NOMO-1 (cell line): ENCODE data around the gene EI24.
A peak's percentile ranks its signal among the peaks of the same experiment; 100 is the strongest.
"Not testable (repeated sequence)": the region's sequence is repeated elsewhere in the genome, so short reads cannot be mapped to it uniquely, and the experiment has no call there.

ENCODE experiments used
- DNase-seq, 2 experiments: peaks; one replicate each; lab custom pipeline; 2025; ENCODE audit not compliant: unreplicated experiment in 2 of 2; lab: John Stamatoyannopoulos, UW

EI24 gene

DNA sequence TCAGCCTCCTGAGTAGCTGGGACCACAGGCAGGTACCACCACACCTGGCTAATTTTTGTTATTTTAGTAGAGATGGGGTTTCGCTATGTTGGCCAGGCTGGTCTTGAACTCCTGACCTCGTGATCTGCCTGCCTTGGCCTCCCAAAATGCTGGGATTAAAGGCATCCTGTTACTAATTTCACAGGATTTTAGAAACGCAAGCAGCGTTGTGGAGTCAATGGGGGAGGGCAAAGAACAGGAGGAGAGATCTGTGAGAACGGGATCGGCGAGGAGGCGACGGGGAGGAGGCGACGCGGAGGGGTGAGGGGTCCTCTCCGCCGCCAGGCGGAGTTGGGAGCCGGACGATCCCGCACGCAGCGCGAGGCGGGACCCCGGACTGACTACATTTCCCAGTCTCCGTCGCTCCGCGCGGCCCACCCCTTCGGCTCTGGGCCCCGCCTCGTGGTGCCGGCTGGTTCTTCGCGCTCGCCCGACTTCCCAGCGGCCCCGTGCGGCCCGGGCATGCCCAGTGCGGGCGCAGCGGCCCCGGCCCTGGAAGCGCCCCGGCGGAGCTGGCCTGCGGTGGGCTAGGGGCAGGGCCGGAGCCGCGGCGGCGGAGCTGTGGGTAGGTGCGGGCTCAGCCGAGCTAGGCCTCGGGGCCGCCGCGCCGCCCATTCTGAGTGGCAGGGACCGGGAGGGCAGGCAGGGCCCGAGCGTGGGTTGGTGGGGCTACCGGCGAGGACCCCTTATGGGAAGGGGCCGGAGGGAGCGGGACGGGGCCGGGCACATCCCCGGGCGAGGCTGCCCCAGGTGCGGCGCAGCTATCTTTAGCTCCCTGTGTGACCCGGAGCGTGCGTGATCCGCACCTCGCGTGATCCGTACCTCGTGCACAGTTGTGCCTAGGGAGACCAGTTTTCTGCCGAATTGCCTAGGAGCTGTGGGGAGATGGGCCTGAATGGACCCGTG is at the start of gene EI24:
EI24 (plus strand) TSS at position 508 of the 945 bp plus-strand sequence. CDS start 3,051 bp downstream, outside the sequence.
- DNase-seq = peak; percentile 80 to 89

DNA sequence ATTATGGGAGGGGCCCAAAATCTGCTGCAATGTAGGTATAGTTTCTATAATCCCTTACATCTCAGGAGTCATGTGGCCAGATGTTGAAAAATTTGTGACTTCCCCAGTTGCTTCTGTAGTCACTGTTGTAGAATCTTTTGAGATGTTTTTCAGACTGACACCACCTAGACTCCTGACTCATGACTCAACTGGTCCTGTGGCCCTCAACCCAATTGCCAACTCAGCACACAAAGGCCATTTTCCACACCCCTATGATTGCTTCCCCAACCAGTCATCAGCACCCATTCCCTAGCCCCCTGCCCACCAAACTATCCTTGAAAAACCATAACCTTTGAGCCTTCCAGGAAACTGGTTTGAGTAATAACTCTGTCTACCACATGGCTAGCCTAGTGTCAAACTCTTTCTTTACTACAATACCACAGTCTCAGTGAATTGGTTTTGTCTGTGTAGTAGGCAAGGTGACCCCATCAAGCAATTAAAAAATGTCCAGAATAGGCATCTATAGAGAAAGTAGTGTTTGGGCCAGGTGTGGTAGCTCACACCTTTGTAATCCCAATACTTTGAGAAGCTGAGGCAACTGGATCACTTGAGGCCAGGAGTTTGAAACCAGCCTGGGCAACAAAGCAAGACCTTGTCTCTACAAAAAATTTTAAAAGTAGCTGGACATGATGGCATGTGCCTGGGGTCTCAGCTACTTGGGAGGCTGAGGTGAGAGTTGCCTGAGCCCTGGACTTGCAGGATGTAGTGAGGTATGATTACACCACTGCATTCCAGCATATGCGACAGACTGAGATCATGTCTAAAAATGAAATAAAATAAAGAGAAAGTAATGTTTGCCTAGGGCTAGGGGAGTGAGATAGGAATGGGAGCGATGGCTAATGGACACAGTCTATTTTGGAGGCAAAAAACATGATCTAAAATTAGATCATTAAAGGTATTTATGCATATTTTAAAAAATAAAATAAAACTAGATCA is 49.1 kb upstream of the EI24 start:
- no peak for DNase-seq

DNA sequence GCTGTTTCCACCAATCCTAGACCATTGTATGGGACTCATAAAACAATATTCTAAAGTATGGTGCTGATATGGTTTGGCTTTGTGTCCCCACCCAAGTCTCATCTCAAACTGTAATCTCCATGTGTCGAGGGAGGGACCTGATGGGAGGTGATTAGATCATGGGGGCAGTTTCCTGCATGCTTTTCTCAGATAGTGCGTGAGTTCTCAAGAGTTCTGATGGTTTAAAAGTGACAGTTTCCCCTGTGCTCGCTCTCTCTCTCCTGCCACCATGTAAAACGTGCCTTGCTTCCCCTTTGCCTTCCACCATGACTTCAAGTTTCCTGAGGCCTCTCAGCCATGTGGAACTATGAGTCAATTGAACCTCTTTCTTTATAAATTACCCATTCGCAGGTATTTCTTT is 44.0 kb upstream of the EI24 start:
- DNase-seq = no peak

DNA sequence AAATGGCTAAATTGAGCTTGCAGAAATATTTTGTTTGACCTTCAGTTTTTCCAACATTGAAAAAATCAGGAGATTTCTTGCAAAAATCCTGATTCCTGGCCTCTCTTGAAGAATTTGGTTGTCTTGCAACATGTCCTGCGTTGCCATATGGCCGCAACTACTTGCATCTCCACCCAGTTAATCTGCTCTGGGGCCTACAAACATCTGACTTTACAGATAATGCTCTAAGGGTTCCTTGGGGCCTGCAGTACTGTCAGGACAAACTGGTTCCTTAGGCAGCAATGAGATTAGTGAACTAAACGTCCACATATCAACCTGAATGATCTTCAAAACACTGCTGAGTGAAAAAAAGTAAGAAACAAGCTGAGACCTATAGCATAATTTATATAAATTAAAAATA is 36.6 kb upstream of the EI24 start:
- no peak for DNase-seq

DNA sequence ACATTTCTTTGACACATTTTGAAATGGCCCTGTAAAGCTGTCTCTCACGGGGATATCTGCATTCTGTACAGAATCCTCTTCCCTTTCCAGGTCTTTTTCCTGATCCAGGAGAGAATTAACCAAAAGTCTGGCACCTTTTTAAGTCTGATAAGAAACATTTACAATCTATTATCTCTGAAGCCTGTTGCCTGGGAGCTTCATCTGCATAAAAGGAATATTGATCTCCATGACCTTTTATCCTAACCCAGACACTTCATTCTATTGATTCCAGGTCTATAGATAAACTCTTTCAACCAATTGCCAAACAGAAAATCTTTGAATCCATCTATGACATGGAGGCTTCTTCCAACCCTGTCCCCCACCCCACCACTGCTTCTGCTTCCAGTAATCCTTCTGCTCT is 33.7 kb upstream of the EI24 start:
- DNase-seq = no peak

DNA sequence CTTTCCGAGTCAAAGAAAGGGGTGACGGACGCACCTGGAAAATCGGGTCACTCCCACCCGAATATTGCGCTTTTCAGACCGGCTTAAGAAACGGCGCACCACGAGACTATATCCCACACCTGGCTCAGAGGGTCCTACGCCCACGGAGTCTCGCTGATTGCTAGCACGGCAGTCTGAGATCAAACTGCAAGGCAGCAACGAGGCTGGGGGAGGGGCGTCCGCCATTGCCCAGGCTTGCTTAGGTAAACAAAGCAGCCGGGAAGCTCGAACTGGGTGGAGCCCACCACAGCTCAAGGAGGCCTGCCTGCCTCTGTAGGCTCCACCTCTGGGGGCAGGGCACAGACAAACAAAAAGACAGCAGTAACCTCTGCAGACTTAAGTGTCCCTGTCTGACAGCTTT is 32.4 kb upstream of the EI24 start:
- DNase-seq = not testable (repeated sequence)

DNA sequence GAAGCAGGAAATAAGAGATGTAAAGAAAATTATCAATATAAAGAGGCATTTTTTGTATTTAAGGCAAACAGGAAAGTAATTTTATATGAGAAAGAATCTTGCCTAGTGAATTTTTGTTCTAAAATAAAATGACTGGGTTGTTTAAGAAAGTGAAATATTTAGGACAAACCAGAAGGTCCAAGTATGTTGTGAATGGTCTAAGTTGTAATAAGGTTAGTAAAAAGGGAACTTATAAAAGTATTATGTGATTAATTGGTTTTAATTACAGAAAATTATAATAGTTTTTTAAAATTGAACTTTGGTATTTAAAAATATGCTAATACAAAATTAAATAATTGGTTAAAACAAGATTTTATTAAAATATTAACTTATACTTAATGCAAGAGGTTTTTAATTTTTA is 26.6 kb upstream of the EI24 start:
- DNase-seq = no peak

DNA sequence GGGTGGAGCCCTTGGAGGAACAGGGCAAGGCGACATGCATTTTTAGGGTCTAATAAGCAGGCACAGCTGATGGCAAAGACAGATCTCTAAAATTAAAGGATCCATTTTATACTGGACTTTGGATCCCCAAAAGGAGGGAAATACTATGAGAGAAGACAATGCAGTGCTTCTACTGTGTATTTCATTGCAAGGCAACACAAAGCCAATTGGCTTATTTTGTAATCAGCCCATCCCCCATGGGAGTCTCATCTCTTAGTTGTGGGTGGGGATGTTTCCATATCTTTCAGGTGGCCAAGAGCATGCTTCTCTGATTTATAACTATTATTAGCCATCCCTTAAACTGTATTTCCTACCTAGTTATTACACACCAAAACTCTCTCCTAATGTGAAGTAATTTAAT is 18.5 kb upstream of the EI24 start:
- no peak for DNase-seq

DNA sequence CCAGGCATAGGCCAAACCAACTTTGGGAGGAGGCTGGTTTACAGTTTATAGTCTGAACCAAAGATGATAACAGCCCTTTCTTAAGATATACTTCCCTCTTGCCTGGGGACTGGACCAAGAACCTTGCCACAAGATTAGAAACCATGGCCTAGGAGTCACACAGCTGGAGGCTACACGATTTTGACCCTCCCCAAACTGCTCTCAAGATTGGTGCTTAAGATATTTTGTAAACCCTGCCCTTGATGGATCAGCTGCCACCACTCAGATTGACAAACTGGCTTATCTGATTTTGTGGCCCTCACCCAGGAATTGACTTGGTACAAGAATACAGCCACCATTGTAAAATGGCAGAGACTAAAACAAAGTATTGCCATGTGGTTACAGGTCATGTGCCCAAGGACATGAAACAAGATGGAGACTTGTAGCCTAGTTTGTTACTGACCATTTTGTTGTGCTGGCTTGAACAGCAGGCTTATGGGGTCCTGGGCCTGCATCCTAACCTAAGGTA is 17.4 kb upstream of the EI24 start:
- no peak for DNase-seq

DNA sequence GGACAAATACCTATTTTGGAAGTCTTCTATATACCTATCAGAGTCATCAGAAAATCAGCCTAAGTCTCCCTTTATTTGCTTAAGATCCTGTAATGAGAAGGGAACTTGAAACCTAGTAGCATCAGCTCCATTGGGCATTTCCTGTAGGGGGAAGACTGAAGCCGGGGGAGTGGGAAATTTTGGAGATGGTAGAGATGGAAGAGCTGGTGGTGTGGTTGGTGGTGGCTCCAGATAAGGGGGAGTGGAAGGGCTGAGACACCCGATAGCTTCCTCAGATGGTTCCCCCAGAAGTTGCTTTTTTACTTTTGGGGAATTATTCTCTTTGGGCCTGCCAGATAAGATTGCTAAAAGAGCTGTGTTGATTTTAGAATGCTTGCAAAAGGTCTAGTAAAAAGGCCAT is 16.4 kb upstream of the EI24 start:
- DNase-seq = no peak

DNA sequence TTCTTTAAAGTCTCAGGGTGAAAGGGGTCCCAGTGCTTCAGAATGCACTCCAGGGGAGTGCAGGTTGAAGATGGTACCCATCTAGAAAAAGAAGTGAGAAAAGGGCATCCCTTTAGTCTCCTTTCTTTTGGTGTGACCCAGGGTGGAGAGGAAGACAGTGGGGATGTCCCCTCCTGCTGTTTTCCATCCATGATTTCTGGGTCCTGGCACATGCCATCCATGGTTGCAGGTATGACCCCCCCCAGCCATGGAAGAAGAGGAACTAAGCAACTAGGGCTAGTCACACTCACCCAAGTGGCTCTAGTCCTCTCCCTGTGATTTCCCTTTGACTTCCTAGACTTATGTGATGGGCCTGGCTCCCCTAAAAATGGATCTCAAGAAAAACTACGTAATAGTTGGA is 15.9 kb upstream of the EI24 start:
- DNase-seq = no peak

DNA sequence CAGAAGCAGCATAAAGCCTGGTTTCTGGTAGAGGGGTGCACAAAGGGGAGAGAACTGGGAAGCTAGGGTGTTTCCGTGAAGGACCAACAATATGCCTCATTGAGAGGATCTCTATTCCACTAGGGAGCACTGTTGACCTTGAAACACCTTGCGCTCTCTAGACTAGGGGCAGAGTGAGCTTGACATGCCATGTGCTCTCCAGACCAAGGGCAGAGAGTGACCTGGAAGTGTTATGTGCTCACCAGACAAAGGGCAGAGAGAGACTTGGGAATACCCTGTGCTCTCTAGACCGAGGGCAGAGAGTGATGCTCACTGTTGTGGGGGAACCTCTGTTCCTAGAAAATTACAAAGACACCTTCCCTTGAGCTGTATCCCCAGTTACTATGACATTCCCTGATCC is 15.2 kb upstream of the EI24 start:
- no peak for DNase-seq

DNA sequence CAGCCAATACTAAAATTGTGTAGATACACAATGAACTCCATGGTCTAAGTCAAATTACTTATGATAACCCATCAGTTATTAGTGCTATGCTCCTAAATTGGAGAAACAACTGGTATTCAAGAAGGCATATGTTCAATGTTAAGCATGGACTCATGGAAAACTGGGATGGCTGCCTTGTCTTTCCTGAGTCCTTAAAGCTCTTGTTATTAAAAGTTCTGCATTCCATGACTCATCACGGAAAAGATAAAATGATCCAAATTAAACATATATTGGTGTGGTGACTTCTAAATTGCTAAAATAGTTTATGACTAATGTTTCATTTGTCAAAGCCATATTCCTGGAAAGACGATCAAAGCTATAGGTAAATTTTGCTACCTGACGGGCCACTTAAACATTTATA is 9.4 kb upstream of the EI24 start:
- DNase-seq = no peak

DNA sequence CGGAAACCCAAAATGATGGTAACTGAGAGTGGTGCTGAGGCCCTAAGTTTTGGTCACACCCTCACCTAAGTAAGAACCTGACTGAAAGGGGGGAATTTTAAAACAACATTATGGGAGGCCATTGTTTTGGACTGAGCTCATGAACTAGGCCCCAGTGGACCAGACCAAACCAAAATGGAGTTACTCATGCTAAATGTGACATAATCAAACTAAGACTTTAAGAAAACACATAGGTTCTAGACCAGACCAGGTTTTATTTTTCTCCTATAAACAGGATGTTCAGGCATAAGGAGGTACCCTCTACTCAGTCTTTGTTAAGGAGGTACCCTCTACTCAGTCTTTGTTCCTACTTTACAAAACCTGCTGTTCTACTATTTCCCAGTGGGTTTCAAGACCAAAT is 7.4 kb upstream of the EI24 start:
- DNase-seq = no peak

DNA sequence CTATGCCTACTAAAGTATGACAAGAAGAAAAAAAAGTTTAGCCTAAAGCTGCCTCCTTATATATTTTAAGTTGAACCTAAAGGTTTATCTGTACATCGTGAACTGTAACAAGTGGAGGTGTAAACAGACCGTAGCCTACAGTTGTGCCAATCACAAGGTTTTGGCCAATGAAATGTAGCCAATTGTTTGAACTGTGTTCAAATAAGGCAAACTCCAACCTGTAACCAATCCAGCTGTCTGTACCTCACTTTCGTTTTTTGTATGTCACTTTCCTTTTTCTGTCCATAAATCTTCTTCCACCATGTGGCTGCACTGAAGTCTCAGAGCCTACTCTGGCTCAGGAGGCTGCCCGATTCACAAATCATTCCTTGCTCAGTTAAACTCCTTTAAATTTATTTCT is 6.8 kb upstream of the EI24 start:
- no peak for DNase-seq

DNA sequence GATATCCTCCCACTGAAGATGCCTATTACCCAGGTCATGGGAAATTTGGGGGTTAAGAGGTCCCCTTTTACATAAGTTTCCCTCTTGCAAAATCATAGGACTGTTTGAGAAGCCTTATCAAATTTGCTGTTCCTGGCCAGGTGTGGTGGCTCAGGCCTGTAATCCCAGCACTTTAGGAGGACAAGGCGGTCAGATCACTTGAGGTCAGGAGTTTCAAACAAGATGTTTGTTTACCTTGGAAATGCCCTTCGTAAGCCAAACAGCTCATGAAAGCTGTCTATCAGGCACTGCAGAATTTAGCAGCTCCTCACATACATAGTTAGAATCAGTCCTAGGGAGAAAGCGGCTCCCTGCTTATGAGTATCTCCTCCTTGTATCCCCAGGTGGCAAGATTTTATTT is 4.9 kb upstream of the EI24 start:
- no peak for DNase-seq

DNA sequence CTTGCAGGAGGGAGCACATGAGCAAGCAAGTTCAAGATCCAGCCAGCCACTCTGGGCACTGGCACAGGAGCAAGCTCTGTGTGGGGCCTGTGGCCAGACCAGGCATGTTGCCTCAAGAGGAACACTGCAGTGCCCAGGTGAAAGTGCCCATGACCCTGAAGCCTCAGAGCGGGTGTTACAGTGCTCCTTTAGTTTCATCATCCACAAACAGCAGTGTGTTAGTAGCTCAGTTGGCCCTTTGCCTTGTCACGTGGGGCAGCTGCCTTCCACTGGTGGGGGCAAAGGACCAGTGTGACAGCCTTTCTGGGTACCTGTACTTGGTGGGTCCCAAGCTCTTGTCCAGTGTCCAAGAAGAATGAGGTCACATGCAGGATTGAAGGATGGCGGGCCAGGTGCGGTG is 3.0 kb upstream of the EI24 start:
- no peak for DNase-seq

DNA sequence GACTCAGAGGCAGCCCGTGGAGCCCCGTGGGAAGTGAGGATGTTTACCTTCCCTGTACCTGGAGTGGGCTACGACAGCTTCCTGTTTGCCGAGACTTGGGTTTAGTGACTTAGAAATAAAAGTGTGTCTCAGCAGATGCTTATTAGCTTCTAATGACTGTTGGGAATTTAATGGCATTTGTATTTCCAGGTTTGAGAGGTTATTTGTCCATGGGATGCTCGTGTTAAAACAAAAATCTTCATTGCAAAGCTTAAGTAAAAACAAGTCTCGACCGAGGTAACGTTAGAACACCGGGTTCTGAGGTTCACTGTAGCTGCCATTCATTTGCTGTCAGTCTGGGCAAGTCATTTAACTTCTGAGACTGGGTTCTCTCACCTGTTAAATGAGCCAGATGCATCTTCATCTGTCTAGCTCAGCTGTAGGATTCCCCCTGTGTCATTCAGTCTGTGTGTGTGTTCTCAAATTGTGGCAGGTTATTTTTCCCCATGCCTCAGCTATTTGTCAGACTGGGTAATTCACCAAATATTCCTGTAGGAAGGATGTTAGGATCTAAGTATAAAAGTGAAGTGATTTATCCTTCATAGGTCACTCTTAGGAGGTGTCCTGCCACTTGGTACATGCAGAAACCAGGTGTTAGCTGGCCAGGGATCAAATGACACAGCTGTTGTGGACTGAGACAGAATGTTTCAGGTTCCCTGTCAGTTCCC is 791 bp downstream of the EI24 start:
- DNase-seq = peak in 1 of 2 experiments; percentile 6

DNA sequence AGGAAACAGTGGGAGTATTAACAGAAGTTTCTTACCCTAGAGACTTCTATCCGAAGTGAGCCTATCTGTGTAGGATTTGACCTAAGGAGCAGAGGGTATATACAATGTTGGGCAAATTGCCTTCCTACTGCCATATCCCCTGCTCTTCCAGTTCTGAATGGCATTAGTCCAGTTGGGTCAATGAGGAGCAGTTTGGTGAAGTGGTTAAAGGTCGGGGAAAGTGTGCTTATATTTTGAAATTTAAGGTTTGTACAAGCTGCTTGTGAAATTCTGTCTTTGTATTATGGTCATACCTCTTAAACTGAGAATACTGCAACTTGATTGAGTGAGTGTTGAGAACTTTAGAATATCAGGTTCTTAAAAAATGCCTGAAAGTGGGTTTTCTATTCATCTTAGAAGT is 1.7 kb downstream of the EI24 start:
- DNase-seq = no peak

DNA sequence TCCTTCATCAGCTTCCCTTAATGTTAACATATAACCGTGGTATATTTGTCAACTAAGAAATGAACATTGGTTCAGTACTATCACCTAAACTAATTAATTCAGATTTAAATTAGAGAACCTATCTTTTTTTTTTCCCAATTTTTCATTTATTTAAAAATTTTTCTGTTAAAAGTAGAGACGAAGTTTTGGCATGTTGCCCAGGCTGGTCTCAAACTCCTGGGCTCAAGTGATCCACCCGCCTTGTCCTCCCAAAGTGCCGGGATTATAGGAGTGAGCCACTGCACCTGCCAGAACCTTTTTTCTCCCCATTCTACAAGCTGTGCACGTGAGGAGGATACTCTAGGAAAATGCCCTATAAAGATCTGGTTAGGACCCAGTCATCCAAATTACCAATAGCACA is 3.6 kb downstream of the EI24 start:
- DNase-seq = no peak

DNA sequence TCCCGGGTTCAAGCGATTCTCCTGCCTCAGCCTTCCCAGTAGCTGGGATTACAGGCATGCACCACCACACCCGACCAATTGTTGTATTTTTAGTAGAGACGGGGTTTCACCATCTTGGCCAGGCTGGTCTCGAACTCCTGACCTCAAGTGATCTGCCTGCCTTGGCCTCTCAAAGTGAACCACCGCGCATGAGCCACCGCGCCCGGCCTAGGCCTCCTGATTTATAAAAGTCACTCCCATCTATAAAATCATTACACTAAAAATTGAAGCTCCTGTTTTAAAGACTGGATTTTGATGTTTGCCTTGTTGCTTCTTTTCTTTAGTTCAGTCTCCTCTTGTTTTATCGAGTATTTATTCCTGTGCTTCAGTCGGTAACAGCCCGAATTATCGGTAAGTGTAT is 7.9 kb downstream of the EI24 start:
- DNase-seq = not testable (repeated sequence)
